DMS114 treated with DMSO at 0.1 percent for 48 hours (cell line): ENCODE measurements around the gene TSPAN3.

Experiments
- DNase-seq: peaks from one replicate; lab custom pipeline; 2025; ENCODE audit not compliant: unreplicated experiment; lab: John Stamatoyannopoulos, UW

TSPAN3 gene

DNA sequence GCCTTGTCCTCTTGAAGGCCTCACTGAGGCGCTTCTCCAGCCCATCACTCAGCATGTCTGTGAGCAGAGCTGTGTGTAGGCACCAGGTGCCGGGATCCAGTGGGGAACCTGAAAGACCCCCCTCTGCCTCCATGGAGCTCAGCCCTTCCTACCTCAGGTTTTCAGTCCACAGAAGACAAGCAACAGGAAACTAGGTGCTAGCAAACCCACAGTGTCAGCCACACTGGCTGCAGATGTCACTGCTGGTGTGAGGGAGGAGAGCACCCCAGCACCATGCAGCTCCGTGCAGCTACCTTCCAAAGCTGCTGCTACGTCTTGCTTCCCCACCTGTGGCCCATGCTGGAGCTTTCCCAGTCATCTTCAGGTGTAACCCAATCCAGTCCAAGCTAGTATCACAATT is 58.0 kb downstream of the TSPAN3 start:
- no peak for DNase-seq

GRCh38 chr15:77012117-77012712 is 58.7 kb downstream of the TSPAN3 start:
- no peak for DNase-seq

DNA sequence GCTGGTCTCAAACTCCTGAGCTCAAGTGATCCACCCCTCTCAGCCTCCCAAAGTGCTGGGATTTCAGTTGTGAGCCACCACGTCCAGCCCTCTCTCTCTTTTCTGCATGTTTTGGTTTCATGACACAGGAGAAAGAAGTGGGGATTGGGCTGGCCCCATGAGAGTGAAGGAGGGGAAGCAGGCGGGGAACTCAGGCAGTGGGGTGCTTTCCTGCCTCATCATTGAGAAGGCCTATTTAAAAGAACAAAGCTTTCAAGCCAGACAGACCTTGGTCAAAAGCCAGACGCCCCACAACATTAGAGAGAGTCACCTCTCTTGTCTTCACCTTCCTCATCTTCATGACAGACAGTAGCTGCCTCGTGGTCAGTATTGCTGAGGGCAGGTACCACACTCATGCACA is 60.1 kb downstream of the TSPAN3 start:
- DNase-seq = no peak

GRCh38 chr15:77010312-77010686 is 60.6 kb downstream of the TSPAN3 start:
- DNase-seq = no peak

GRCh38 chr15:77009646-77010311 is 61.1 kb downstream of the TSPAN3 start:
- DNase-seq = no peak

GRCh38 chr15:77009176-77009575 is 61.7 kb downstream of the TSPAN3 start:
- DNase-seq = no peak

DNA sequence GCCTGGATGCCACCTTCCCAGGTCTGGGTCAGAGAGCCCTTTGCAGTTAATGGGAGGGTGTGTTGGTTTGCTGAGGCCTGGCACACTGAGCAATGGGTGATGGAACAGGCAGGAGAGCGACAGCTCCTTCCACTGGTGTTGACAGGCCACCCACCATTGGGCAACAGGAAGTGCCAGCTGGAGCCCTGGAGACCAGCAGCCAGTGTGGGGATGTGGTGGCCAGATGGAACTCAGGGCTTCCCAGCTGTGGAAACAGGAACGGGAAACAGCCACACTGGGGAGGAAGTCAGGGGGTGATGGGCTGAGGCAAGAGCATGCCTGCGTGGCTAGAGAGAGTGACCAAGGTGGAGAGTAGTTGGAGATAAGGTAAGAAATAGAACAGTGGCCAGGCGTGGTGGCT is 66.7 kb downstream of the TSPAN3 start:
- DNase-seq = no peak

GRCh38 chr15:77002954-77003912 is 67.7 kb downstream of the TSPAN3 start:
- DNase-seq = no peak

- no peak for DNase-seq
Measured at GRCh38 chr15:77002436-77002835, 68.5 kb downstream of the TSPAN3 start.

DNA sequence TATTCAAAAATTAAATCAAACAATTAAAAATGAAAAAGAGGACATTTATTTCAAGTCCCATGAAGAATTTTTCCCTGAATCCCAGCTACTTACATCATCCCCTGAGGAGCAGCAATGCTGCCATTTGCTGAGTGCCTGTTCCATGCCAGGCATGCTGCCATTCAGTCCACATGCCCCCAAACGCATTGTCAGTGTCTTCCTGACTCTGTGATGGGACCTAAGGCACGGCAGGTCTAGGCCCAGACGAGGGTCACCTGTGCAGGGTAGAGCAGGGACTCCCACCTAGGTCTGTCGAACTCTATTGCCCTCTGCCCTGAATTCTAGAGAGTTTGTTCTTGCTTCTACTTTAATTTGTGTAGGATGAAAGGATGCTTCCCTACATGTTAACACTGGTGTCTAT is 68.9 kb downstream of the TSPAN3 start:
- no peak for DNase-seq

GRCh38 chr15:77001351-77001750 is 69.6 kb downstream of the TSPAN3 start:
- DNase-seq = no peak

DNA sequence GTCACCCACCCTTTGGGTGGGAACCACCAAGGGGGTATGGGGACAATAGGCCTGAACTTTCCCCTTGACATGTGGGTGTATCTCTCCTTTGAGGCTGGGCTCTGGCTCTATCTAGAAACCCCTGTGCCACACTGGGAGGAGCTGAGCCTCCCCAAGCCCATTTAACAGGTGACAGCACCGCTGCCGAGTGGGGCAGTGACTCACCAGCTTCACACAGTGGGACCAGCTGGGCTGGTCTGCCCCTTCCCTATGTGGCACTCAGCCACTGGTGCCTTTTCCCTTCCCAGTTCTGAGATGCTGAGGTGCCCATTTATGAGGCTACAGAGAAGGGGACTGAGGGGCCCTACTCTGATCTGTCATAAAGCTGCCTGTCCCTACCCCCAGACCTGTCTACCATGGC is 70.9 kb downstream of the TSPAN3 start:
- no peak for DNase-seq

DNA sequence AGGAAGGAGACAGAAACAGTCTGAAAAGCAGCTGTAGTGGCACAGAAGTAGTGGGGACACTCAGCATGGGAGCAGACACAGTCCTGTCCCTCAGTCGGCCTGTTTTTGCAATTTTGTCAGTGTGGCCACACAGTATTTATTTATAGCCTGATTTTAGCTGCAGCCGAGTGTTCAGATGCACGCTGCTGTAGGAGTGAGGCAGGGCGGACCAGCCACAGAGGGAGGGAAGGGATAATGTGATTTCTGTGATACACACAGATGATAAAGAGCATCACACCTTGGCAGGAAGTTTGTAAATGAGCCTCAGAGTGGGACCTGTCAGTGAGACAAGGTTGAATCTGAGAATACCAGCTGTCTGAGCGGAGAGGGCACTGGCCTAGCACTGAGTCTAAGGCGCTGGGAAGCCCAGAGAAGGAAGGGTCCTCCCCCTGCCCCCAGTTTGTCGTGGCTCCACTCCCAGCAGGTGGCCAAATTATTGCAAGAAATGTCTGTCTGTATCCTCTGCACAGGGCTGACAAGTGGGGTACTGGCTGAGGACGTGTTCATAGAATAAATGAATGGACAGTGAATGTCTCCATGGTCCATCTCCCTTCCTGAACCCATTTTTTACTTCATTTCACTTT is 72.1 kb downstream of the TSPAN3 start:
- DNase-seq = no peak

DNA sequence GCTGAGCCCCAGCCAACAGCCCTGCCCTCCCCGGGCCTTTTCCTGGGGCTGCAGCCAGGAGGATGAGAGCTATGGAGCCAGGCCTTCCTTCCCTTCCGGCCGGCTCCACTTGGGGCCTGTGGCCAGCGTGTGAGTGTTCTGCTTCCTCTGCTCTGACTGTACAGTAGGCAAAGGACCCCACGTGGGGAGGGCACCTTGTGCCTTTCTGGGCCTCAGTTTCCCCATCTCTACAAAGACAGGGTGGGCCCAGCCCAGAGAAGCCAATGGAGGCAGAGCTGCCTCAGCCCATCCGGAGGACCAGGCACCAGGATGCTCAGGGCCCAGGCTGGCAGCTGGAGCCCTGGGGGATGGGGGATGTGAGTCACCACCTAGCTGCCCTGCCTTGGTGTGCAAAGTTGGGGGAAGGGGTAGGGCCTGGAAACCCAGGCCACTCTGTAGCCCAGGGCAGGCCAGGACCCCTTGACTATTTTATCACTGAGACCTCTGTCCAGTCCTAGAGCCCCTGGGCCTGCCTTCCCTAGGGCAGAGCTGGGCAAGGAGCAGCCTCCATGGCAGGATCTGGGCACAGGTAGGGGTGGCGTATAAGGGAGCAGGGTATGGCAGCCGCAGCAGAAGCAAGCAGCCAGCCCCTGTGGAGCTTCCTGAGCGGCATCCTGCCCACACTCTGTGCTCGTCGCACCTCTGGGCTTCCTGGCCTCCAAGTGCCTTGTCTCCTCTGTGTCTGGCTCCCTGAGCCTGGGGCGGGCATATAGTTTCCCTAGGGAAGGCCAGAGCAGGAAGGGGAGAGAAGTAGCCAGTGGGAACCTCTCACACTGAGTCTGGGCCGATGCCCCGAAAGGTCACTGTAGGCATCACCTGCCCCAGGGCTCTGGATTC is 74.1 kb downstream of the TSPAN3 start:
- no peak for DNase-seq

DNA sequence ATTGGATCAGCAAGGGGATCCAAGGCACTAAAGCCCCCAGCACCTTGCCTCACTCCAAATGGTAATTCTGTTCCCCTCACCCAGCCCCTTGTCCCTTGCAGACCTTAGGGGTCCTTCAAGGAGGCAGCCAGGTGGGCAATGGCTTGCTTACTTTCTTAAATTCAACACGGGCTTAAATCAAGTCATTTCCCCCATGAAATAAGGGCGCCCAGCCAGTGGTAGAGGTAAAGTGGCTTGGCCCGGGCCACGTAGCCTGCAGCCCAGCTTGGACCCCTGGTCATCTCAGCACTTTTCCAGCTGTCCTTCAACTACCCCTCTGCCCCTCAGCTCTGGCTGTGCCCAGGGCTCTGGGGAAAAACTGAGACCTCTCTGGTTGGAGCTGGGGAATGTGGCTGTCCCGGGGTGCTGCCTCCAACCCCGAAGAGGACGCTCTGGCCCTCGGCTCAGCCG is 74.8 kb downstream of the TSPAN3 start:
- DNase-seq = no peak

- DNase-seq = no peak
Measured at GRCh38 chr15:76994971-76995945, 75.7 kb downstream of the TSPAN3 start, which contains the start of gene PSTPIP1. TSS of gene PSTPIP1 (plus strand) at chr15:76995126. CDS start at chr15:76995574, 448 bp downstream.

DNA sequence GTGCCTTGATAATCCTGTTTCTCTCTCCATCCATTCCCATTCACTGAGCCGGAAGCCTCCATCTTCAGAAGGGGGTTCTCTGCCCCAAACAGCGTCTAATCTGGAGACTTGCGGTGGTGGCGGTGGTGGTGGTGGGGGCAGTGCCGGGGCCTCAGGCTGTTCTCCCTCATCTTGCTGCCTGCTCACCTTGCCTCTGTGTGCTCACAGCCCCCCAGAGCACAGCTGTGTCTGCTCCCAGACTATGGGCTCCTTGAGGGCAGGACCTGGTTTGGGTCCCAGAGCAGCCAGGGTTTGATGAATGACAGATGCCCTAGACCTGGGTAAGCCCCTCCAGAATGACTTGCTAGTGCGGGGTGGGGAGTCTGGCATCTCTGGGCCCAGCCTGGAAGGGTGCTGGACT is 76.4 kb downstream of the TSPAN3 start:
- DNase-seq = no peak

GRCh38 chr15:76994001-76994400 is 76.9 kb downstream of the TSPAN3 start:
- no peak for DNase-seq

DNA sequence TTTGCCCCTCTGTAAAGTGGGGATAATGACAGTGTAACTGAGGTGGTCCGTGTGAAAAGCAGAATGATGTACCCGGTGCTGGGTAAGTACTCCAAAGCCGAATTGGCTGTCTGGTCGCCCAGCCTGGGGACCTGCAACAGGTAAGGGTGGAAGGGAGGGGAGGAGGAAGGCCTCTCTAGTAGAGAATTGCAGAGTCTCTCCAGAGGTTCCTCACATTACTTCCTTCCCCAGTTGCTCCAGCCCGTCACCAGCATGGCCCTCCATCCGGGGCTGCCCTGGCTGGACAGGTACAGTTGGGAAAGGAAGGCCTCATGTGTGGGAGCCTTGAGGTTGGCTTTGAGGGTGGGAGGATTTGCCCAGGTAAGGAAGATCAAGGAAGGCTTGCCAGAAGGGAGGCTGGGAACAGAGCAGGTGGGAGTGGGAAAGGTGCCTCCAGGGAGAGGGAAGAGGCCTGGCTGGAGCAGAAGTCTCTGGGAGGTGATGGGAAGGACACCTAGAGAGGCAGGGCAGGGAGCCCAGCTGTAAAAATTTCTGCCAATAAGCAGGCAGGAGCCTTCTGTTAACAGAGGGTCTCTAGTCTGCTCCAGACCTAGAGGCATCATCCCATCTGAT is 77.7 kb downstream of the TSPAN3 start:
- DNase-seq = no peak
